HG03135 (cell line): ENCODE data around the gene PDXP.
A peak's percentile ranks its signal among the peaks of the same experiment; 100 is the strongest.
"Not testable (repeated sequence)": the region's sequence is repeated elsewhere in the genome, so short reads cannot be mapped to it uniquely, and the experiment has no call there.

Experiments used
- ATAC-seq: cut with Tn5 transposase; IDR thresholded peaks from one replicate; pipeline ENCODE4 v1.9.1; 2021; ENCODE audit warnings: mild to moderate bottlenecking, moderate library complexity; ENCODE audit not compliant: unreplicated experiment

Gene PDXP

GRCh38 chr22:37658133-37659065, at the start of gene PDXP:
Gene PDXP, plus strand, starts transcription at chr22:37658723. Its CDS starts 60 bp downstream, at chr22:37658783.
- peak; percentile 77 for ATAC-seq

- ATAC-seq = no peak
These were observed 49.0 kb upstream of the PDXP start for GRCh38 chr22:37609240-37610152.

- not testable (repeated sequence) for ATAC-seq
These were observed 48.4 kb upstream of the PDXP start for GRCh38 chr22:37610153-37610475.

GRCh38 chr22:37610480-37611129, 47.9 kb upstream of the PDXP start:
- ATAC-seq = no peak

GRCh38 chr22:37611207-37611606, 47.3 kb upstream of the PDXP start:
- ATAC-seq = no peak

- ATAC-seq = no peak
These were observed 42.1 kb upstream of the PDXP start for GRCh38 chr22:37616201-37617083.

- no peak for ATAC-seq
These were observed 41.1 kb upstream of the PDXP start for GRCh38 chr22:37617431-37617830.

GRCh38 chr22:37618072-37618656, 40.4 kb upstream of the PDXP start:
- ATAC-seq = no peak

GRCh38 chr22:37618674-37619073, 39.8 kb upstream of the PDXP start:
- no peak for ATAC-seq

GRCh38 chr22:37619991-37620390, 38.5 kb upstream of the PDXP start:
- ATAC-seq = no peak

- ATAC-seq = no peak
These were observed 37.1 kb upstream of the PDXP start for GRCh38 chr22:37621352-37621860.

- no peak for ATAC-seq
These were observed 35.2 kb upstream of the PDXP start for GRCh38 chr22:37623075-37624016.

- ATAC-seq = no peak
These were observed 34.5 kb upstream of the PDXP start for GRCh38 chr22:37624017-37624365.

GRCh38 chr22:37624876-37625275, 33.6 kb upstream of the PDXP start:
- no peak for ATAC-seq

GRCh38 chr22:37625737-37626136, 32.8 kb upstream of the PDXP start:
- no peak for ATAC-seq

- no peak for ATAC-seq
These were observed 32.4 kb upstream of the PDXP start for GRCh38 chr22:37626144-37626543.

GRCh38 chr22:37626556-37627075, 31.9 kb upstream of the PDXP start:
- ATAC-seq = no peak

GRCh38 chr22:37627121-37627520, 31.4 kb upstream of the PDXP start:
- no peak for ATAC-seq
